B cell (primary cell): Measurements from ENCODE around the gene RCSD1. TPM values are rescaled to one million over a fixed set of nuclear protein-coding genes. Genes with fewer than 3 reads are reported as not detected.

ENCODE experiments used
- ATAC-seq: fragments of 200-7000 bp; cut with Tn5 transposase; one replicate; pipeline ENCODE4 v1.10.0; 2021; ENCODE audit warnings: low read depth, mild to moderate bottlenecking, moderate number of reproducible peaks, moderate library complexity
- CTCF ChIA-PET: fragments of 350-600 bp; sonication (Branson Sonifier 250); formaldehyde crosslinking; loops from one replicate; lab custom pipeline; 2021; ENCODE audit warnings: antibody characterized with exemption, inconsistent platforms; lab: Charles Lee
- POLR2A ChIA-PET: fragments of 350-600 bp; sonication (Branson Sonifier 250); formaldehyde crosslinking; loops from one replicate; lab custom pipeline; 2021; ENCODE audit warnings: antibody characterized with exemption; lab: Charles Lee
- DNase-seq: peaks from one replicate; pipeline ENCODE4 v3.0.0; 2013
- H2AFZ ChIP-seq: 2 replicates; pipeline ENCODE4 v1.6.1; 2012; ENCODE audit warnings: mild to moderate bottlenecking, low read depth, low read length; ENCODE audit not compliant: insufficient read depth, poor library complexity, severe bottlenecking
- H3K27ac ChIP-seq, 2 donors: 1 replicate in 1 of 2; 2 replicates in 1 of 2; pipeline ENCODE4 v1.5.1; 2012 to 2013; ENCODE audit warnings: low read length in 2 of 2, mild to moderate bottlenecking in 2 of 2, moderate library complexity in 1 of 2
- H3K27me3 ChIP-seq, 4 experiments: fragments of 200-600 bp in 1 of 4; sonication (generic) in 1 of 4; replicated peaks in 1 of 4; 1 replicate in 2 of 4; 2 replicates in 2 of 4; pipeline versions ENCODE4 v1.6.1 to v1.7.0; 2013 to 2016; ENCODE audit warnings: low read length in 3 of 4, mild to moderate bottlenecking in 2 of 4, mixed read lengths in 1 of 4, moderate library complexity in 1 of 4; ENCODE audit not compliant: insufficient read depth in 4 of 4, control insufficient read depth in 3 of 4; ENCODE audit errors: control extremely low read depth in 1 of 4
- H3K36me3 ChIP-seq, 2 experiments: replicated peaks in 1 of 2; 1 replicate in 1 of 2; 2 replicates in 1 of 2; pipeline versions ENCODE4 v1.6.1 to v1.7.1; 2013; ENCODE audit warnings: low read length in 1 of 2; ENCODE audit not compliant: insufficient read depth in 2 of 2, control insufficient read depth in 1 of 2; ENCODE audit errors: control extremely low read depth in 1 of 2, extremely low read depth in 1 of 2
- H3K4me1 ChIP-seq, 2 donors: fragments of 200-600 bp in 1 of 2; sonication (generic) in 1 of 2; 1 replicate in 1 of 2; 2 replicates in 1 of 2; pipeline versions ENCODE4 v1.5.1 to v1.6.1; 2013 to 2017; ENCODE audit warnings: low read length in 2 of 2; ENCODE audit not compliant: control insufficient read depth in 2 of 2, insufficient read depth in 2 of 2
- H3K4me2 ChIP-seq: replicated peaks from 2 replicates; pipeline ENCODE3; 2012; ENCODE audit warnings: mild to moderate bottlenecking, low read depth, low read length; ENCODE audit not compliant: poor library complexity, severe bottlenecking
- H3K4me3 ChIP-seq, 5 experiments: fragments of 200-600 bp in 1 of 5; sonication (generic) in 1 of 5; 1 replicate in 3 of 5; 2 replicates in 2 of 5; pipeline versions ENCODE4 v1.5.1 to v1.7.0; 2011 to 2016; ENCODE audit warnings: low read length in 4 of 5, mild to moderate bottlenecking in 4 of 5, low read depth in 2 of 5, control low read depth in 1 of 5, moderate library complexity in 1 of 5; ENCODE audit not compliant: insufficient read depth in 1 of 5; ENCODE audit errors: control extremely low read depth in 1 of 5, extremely low read depth in 1 of 5
- H3K79me2 ChIP-seq: fragments of 200-600 bp; sonication (generic); one replicate; pipeline ENCODE4 v1.6.0; 2016; ENCODE audit warnings: low read length; ENCODE audit not compliant: control insufficient read depth, insufficient read depth
- H3K9ac ChIP-seq: fragments of 200-600 bp; sonication (generic); 2 replicates; pipeline ENCODE4 v1.6.1; 2017; ENCODE audit warnings: mild to moderate bottlenecking, low read length, moderate library complexity
- H3K9me3 ChIP-seq, 3 donors: one replicate each; pipeline versions ENCODE4 v1.6.1 to v1.7.1; 2013; ENCODE audit warnings: low read length in 2 of 3; ENCODE audit not compliant: control insufficient read depth in 2 of 3, insufficient read depth in 1 of 3; ENCODE audit errors: control extremely low read depth in 1 of 3
- H4K20me1 ChIP-seq: 2 replicates; pipeline ENCODE4 v1.6.0; 2012; ENCODE audit warnings: mild to moderate bottlenecking, low read length; ENCODE audit not compliant: insufficient read depth, control insufficient read depth, poor library complexity, severe bottlenecking
- H3K27ac Mint-ChIP-seq: one replicate; pipeline ENCODE4 v1.8.0; 2021; ENCODE audit warnings: mixed read lengths
- H3K27me3 Mint-ChIP-seq: one replicate; pipeline ENCODE4 v1.8.0; 2021; ENCODE audit warnings: mixed read lengths
- H3K4me1 Mint-ChIP-seq: one replicate; pipeline ENCODE4 v1.8.0; 2021; ENCODE audit warnings: mixed read lengths
- H3K4me3 Mint-ChIP-seq: one replicate; pipeline ENCODE4 v1.8.0; 2021; ENCODE audit warnings: mixed read lengths
- H3K9me3 Mint-ChIP-seq: one replicate; pipeline ENCODE4 v1.8.0; 2022; ENCODE audit warnings: mixed read lengths; ENCODE audit not compliant: insufficient read depth
- EZH2 ChIP-seq: IDR thresholded peaks from 2 replicates; pipeline ENCODE4 v1.6.1; 2012; ENCODE audit warnings: borderline replicate concordance, low read depth, mild to moderate bottlenecking, moderate library complexity, low read length; ENCODE audit not compliant: insufficient read depth, poor library complexity, severe bottlenecking
- WGBS: methylation state at CpG from one replicate; pipeline ENCODE4 v1.1.5; 2013; ENCODE audit warnings: missing lambda C conversion rate; ENCODE audit not compliant: insufficient coverage; 5-methylcytosine and 5-hydroxymethylcytosine counted together
- intact Hi-C: fragments of 100-400 bp; cut with micrococcal nuclease; formaldehyde crosslinking; loops from one replicate; pipeline ENCODE4 v1.10.0; 2022
- polyA plus RNA-seq: library from polyadenylated mRNA; depleted of rRNA; stranded (reverse); fragments of >200 nt; gene quantifications from 2 replicates; pipeline ENCODE4 v1.2.3, GENCODE V29; 2012
- total RNA-seq, 2 donors: library from RNA; stranded (reverse); fragments of 120-200 nt in 1 of 2; gene quantifications; 1 replicate in 1 of 2; 2 replicates in 1 of 2; pipeline versions ENCODE4 v1.2.3 to v1.2.4, GENCODE V29; 2013 to 2022
- TF ChIP-seq, protein P1 (sequence below): fragments of 200-600 bp; IDR thresholded peaks from one replicate; pipeline ENCODE4 v1.8.0; 2022; ENCODE audit warnings: antibody characterized with exemption, mild to moderate bottlenecking

RCSD1 gene
- total and polyA plus RNA-seq, 2 donors (not counting 1 experiment from before 2014, with no cell fraction given), result 129 to 525 TPM

DNA sequence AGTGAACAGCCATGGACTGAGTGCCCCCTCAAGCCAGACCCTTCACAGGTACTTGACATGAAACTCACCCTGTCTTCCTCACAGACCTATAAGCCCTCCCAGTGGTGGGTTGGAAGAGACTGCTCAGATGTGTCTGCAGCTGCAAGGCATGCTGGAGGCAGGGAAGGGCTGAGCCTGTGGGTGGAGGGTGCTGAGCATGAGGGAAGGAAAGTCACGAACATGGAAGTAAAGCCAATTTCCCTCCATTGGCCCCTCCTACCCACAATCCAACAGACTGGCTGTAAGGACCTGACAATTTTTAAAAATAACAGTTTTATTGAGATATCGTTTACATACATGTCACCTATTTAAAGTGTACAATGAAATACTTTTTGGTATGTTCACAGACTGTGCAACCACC, 44.1 kb downstream of the RCSD1 start:
- intact Hi-C loops, result no loop called here
- no peak overlapping the region for H2AFZ ChIP-seq
- Mint-ChIP-seq H3K4me3 (no peak overlapping the region), H3K4me1 (peaks cover 55% of the 10 kb centered on the region), H3K9me3 (no peaks in the 10 kb centered on the region), H3K27ac (no peak overlapping the region), H3K27me3 (no peaks in the 10 kb centered on the region)
- H3K4me2 ChIP-seq, result no peak overlapping the region
- ATAC-seq (no peak), DNase-seq (no peak)
- no CpG with 5 or more reads among the region's 2 CpGs for WGBS
- H3K36me3 ChIP-seq, result peaks cover 9 to 87% of the 10 kb centered on the region in 2 experiments
- no peaks in the 10 kb centered on the region for H3K27me3 ChIP-seq
- H3K9ac ChIP-seq, result no peak overlapping the region
- no peak for TF ChIP-seq EZH2
- TF ChIP-seq, protein P1, sequence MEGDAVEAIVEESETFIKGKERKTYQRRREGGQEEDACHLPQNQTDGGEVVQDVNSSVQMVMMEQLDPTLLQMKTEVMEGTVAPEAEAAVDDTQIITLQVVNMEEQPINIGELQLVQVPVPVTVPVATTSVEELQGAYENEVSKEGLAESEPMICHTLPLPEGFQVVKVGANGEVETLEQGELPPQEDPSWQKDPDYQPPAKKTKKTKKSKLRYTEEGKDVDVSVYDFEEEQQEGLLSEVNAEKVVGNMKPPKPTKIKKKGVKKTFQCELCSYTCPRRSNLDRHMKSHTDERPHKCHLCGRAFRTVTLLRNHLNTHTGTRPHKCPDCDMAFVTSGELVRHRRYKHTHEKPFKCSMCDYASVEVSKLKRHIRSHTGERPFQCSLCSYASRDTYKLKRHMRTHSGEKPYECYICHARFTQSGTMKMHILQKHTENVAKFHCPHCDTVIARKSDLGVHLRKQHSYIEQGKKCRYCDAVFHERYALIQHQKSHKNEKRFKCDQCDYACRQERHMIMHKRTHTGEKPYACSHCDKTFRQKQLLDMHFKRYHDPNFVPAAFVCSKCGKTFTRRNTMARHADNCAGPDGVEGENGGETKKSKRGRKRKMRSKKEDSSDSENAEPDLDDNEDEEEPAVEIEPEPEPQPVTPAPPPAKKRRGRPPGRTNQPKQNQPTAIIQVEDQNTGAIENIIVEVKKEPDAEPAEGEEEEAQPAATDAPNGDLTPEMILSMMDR, result no peak
- H3K4me3 ChIP-seq, result no peak overlapping the region
- ChIA-PET POLR2A (no interaction called here), CTCF (interaction anchor here (0.8 to 9.8 kb wide), 6 partner anchors 13 to 116 kb away, joined by 3 to 77 read pairs (median 3); no protein-coding TSS in a partner anchor)
- peaks cover 100% of the 10 kb centered on the region for H3K79me2 ChIP-seq
- peak overlapping the region in 1 of 2 donors; percentile 55 for H3K27ac ChIP-seq
- H4K20me1 ChIP-seq, result peaks cover 100% of the 10 kb centered on the region
- peaks cover 0 to 4% (median 0%) of the 10 kb centered on the region in 3 donors for H3K9me3 ChIP-seq
- H3K4me1 ChIP-seq, result peaks cover 80 to 81% of the 10 kb centered on the region in 2 donors

DNA sequence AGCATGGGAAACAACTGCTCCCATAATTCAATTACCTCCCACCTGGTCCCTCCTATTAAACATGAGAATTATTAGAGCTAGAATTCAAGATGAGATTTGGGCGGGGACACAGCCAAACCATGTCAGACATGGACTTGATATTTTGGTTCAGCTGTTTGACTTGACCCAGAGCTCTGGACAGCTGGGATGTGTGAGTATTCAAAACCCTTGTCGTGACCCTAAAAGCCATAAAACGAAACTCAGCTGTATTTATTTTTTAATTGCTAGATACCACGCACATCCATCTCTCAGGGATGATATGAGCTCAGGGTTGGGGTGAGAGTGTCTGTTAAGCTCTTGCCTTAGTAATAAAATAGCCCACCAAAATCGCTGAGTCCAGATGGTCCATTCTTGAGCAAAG, 45.4 kb downstream of the RCSD1 start:
- no peak overlapping the region for H3K9ac ChIP-seq
- intact Hi-C loops, result no loop called here
- H3K27me3 ChIP-seq, result no peaks in the 10 kb centered on the region
- POLR2A ChIA-PET, result interaction anchor here (0.6 to 0.7 kb wide), 3 partner anchors 13 to 132 kb away, joined by 3 to 8 read pairs (median 8); no protein-coding TSS in a partner anchor
- no peak overlapping the region for H2AFZ ChIP-seq
- H3K4me3 Mint-ChIP-seq, result peak overlapping the region; percentile 14
- H3K79me2 ChIP-seq, result peaks cover 100% of the 10 kb centered on the region
- H3K27ac Mint-ChIP-seq, result peak overlapping the region; percentile 77
- H3K9me3 ChIP-seq, result peaks cover 0 to 4% (median 0%) of the 10 kb centered on the region in 3 donors
- H3K4me1 ChIP-seq, result peaks cover 79 to 81% of the 10 kb centered on the region in 2 donors
- CTCF ChIA-PET, result interaction anchor here (0.9 to 9.8 kb wide), 8 partner anchors 11 to 112 kb away, joined by 3 to 77 read pairs (median 4); no protein-coding TSS in a partner anchor
- ATAC-seq (no peak), DNase-seq (no peak)
- H3K4me1 Mint-ChIP-seq, result peaks cover 42% of the 10 kb centered on the region
- peaks cover 100% of the 10 kb centered on the region for H4K20me1 ChIP-seq
- peaks cover 15 to 88% of the 10 kb centered on the region in 2 experiments for H3K36me3 ChIP-seq
- no peak for TF ChIP-seq EZH2
- TF ChIP-seq, protein P1, result no peak
- no peak overlapping the region for H3K4me2 ChIP-seq
- peak overlapping the region in 1 of 2 donors; percentile 71 for H3K27ac ChIP-seq
- H3K4me3 ChIP-seq, result no peak overlapping the region
- 90% methylated on average over 3 of the region's 5 CpGs for WGBS
- no peaks in the 10 kb centered on the region for H3K9me3 Mint-ChIP-seq
- H3K27me3 Mint-ChIP-seq, result no peaks in the 10 kb centered on the region
